ENCODE measurements around the gene AFF3. TPM values are rescaled to one million over a fixed set of nuclear protein-coding genes. Genes with fewer than 3 reads are reported as not detected.

The AFF3 gene
- total and polyA plus RNA-seq, 5 donors, result 4.0 to 22.0 (median 17.8) TPM

DNA sequence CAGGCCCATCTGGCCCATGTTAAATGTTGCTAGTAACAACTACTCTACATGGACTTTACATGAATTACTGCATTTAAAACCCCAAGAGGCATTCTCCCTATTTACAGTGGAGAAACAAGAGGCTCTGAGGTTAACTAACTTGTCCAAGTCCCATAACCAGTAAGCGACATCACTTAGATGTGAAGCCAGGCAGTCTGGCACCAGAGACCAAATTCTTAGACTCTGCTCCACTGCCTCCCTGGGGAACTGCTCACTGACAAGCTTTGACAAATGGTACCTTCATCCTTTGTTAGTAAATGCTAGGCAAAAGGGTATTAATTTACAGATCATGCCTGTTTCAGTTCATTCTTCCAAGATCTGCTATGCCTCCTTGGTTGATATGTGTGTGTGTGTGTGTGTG lies 124.8 kb downstream of the AFF3 start:
- 56% methylated on average over 1 of the region's 1 CpG for WGBS
- Histone ChIP-seq H3K27ac (ENCODE audit: low read length) (no peak overlapping the region), H3K9me3 (ENCODE audit: control insufficient read depth, low read length) (no peaks in the 10 kb centered on the region), H3K27me3 (ENCODE audit: control insufficient read depth, insufficient read depth) (no peaks in the 10 kb centered on the region), H3K4me1 (ENCODE audit: control insufficient read depth, insufficient read depth, low read length) (no peaks in the 10 kb centered on the region), H3K4me3 (ENCODE audit: low read length) (no peak overlapping the region)
- DNase-seq (no peak), ATAC-seq (no peak)
- intact Hi-C loops (cut with DNase I), result no loop called here

DNA sequence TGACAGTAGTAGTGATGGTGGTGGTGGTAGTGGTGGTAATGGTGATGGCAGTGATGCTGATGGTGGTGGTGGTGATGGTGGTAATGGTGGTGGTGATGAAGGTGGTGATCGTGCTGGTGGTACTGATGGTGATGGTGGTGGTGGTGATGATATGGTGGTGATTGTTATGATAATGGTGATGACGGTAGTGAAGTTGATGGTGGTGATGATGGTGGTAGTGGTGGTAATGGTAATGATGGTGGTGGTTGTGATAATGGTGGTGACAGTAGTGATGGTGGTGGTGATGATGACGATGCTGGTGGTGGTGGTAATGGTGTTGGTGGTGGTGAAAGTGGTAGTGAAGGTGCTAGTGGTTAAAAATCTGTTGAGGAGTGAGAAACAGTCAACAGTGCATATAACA lies 125.6 kb downstream of the AFF3 start:
- ATAC-seq, result no peak
- intact Hi-C loops (cut with DNase I), result no loop called here
- Histone ChIP-seq H3K9me3 (ENCODE audit: control insufficient read depth, low read length) (no peaks in the 10 kb centered on the region), H3K27ac (ENCODE audit: low read length) (no peak overlapping the region), H3K27me3 (ENCODE audit: control insufficient read depth, insufficient read depth) (no peaks in the 10 kb centered on the region), H3K4me1 (ENCODE audit: control insufficient read depth, insufficient read depth, low read length) (peaks cover 2% of the 10 kb centered on the region), H3K4me3 (ENCODE audit: low read length) (no peak overlapping the region)
- 95% methylated on average over 3 of the region's 3 CpGs for WGBS
- no peak for DNase-seq

DNA sequence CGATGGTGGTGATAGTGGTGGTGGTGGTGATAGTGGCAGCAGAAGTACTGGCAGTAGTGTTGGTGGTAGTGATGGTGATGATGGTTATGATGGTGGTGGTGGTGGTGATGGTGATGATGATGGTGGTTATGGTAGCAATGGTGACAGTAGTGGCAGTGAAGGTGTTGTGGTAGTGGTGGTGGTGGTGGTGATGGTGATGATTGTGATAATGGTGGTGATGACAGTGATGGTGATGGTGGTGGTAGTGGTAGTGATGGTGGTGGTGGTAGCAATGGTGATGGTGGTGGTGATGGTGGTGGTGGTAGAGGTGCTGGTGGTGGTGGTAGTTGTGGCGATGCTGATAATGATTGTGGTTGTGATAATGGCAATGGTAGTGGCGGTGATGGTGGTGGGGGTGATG lies 126.5 kb downstream of the AFF3 start:
- ATAC-seq (no peak), DNase-seq (no peak)
- Histone ChIP-seq H3K4me3 (ENCODE audit: low read length) (no peak overlapping the region), H3K4me1 (ENCODE audit: control insufficient read depth, insufficient read depth, low read length) (peaks cover 4% of the 10 kb centered on the region), H3K27ac (ENCODE audit: low read length) (no peak overlapping the region), H3K9me3 (ENCODE audit: control insufficient read depth, low read length) (no peaks in the 10 kb centered on the region), H3K27me3 (ENCODE audit: control insufficient read depth, insufficient read depth) (no peaks in the 10 kb centered on the region)
- intact Hi-C loops (cut with DNase I), result no loop called here
- 80% methylated on average over 3 of the region's 3 CpGs for WGBS

DNA sequence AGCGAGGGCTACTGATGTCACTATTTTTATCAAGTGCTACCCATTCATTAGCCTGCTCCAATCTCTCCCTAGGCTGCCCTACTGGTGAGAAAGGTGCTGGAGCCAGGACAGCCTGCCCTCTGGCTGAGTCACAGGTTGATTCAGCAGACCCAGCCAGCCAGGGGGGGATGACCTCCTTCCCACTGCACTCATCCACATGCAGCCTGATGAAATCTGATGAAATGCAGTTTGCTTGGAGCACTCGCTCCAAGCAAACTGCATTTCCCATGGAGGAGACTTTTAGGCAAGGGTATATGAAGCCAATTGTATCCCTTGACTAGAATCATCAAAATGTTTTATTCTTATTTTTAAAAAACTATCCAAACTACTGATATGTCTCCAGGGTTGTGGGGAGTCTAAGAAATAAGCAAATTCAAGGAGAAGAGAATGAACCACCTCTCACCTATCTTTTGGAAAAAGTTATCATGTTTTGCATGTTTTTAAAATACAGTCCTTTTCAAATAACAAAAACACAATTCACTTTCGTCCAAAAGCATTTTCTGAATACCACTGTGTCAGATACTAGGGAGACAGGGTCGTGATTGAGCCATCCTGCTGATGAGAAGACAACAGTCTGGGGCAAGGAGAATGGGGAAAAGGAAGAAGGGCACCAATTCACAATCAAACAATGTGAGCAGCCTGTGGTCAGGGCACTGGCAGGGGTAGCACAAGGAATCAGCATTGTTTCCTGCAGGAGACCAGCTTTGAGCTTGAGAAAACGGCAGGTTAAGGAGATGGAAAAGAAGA lies 128.3 kb downstream of the AFF3 start:
- no peak overlapping the region for H3K4me3 ChIP-seq (ENCODE audit: low read length)
- ATAC-seq, result peak; percentile 93 to 95
- H3K4me1 ChIP-seq (ENCODE audit: control insufficient read depth, insufficient read depth, low read length), result peaks cover 4% of the 10 kb centered on the region
- H3K27me3 ChIP-seq (ENCODE audit: control insufficient read depth, insufficient read depth), result no peaks in the 10 kb centered on the region
- H3K9me3 ChIP-seq (ENCODE audit: control insufficient read depth, low read length), result no peaks in the 10 kb centered on the region
- WGBS, result 47% methylated on average over 5 of the region's 5 CpGs
- no peak overlapping the region for H3K27ac ChIP-seq (ENCODE audit: low read length)
- peak; percentile 71 to 76 (median 72) for DNase-seq
- intact Hi-C loops (cut with DNase I), result no loop called here

DNA sequence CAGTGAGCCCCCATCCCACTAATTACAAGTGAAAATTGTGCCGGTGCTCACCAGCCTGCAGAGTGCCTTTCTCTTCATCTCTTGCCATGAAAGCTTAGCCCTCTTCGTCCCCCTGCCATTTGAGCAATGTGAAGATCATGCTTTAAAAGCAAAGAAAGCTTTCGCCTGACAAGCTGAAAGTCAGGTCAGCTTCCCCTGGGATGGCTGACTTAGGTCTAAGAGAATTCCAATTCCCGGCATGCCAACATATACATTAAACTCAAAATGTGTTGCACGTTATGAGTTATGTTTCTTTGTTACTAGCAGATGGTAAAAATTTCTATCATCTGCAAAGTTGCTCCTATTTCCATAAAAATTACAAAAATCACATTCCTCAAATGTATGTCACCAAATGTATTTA lies 129.8 kb downstream of the AFF3 start:
- Histone ChIP-seq H3K27ac (ENCODE audit: low read length) (no peak overlapping the region), H3K27me3 (ENCODE audit: control insufficient read depth, insufficient read depth) (no peaks in the 10 kb centered on the region), H3K4me3 (ENCODE audit: low read length) (no peak overlapping the region), H3K9me3 (ENCODE audit: control insufficient read depth, low read length) (no peaks in the 10 kb centered on the region), H3K4me1 (ENCODE audit: control insufficient read depth, insufficient read depth, low read length) (peaks cover 4% of the 10 kb centered on the region)
- intact Hi-C loops (cut with DNase I), result no loop called here
- DNase-seq (no peak), ATAC-seq (no peak)
- WGBS, result 90% methylated on average over 5 of the region's 5 CpGs

DNA sequence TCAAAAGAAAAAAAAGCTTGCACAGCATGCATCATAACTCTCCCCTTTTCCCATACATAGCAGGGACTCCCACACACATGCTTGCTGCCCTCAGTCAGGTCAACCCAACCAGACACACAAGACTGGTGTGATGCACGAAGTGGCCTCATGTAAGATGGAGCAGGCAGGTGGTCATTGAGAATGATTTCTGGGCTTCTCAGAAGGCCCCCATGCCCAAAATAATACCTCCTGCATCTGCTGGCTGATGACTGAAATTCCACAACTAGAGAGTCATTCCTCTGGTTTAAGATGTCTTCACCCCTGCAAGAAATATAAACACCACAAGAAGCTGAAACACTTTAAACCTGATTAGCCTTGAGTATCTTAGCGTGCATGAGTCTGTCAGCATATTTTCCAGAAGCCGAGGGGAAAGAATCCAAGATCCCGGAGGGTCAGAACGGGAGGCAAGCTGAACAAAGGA lies 131.1 kb downstream of the AFF3 start:
- Histone ChIP-seq H3K4me3 (ENCODE audit: low read length) (no peak overlapping the region), H3K4me1 (ENCODE audit: control insufficient read depth, insufficient read depth, low read length) (peaks cover 4% of the 10 kb centered on the region), H3K9me3 (ENCODE audit: control insufficient read depth, low read length) (no peaks in the 10 kb centered on the region), H3K27me3 (ENCODE audit: control insufficient read depth, insufficient read depth) (no peaks in the 10 kb centered on the region), H3K27ac (ENCODE audit: low read length) (no peak overlapping the region)
- intact Hi-C loops (cut with DNase I), result no loop called here
- WGBS, result 46% methylated on average over 5 of the region's 5 CpGs
- no peak for ATAC-seq
- no peak for DNase-seq

DNA sequence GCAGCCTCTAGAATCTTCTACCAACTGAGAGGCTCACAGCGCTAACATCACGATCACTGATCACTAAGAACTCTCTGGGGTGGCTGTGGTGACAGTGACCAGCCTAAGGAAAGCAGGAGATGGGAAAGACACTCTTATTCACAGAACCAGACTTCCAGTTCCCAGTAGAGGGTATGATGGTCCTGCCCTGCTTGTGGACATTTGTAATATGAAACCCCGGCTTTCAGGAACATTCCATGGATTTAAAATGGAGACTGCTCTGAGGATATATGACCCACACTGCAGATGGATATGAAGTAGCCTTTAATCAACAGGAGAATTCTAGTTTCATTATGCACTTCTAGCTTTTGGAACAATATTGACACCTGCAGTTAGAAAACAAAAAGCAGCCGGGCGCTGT lies 131.8 kb downstream of the AFF3 start:
- ATAC-seq (no peak), DNase-seq (no peak)
- Histone ChIP-seq H3K27me3 (ENCODE audit: control insufficient read depth, insufficient read depth) (no peaks in the 10 kb centered on the region), H3K27ac (ENCODE audit: low read length) (no peak overlapping the region), H3K4me1 (ENCODE audit: control insufficient read depth, insufficient read depth, low read length) (peaks cover 4% of the 10 kb centered on the region), H3K9me3 (ENCODE audit: control insufficient read depth, low read length) (no peaks in the 10 kb centered on the region), H3K4me3 (ENCODE audit: low read length) (no peak overlapping the region)
- 96% methylated on average over 5 of the region's 5 CpGs for WGBS
- intact Hi-C loops (cut with DNase I), result no loop called here

DNA sequence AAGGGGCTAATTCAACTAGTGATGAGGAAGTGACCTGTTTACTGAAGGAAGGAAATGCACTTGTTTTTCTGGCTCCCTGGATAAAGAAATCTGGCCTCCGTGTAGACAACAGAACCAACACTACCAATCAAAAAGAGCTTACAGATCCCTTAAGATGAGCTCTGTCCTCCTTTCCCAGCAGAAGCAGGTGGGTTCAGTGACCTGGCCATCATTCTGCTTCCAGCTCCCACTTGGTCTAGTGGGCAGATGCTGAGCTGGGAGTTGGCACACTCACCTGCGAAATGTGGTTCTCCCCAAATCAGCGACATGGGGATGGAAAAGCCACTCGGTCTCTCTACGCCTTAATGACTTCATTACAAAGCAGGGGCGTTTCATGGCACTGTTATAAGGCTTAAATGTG lies 132.6 kb downstream of the AFF3 start:
- no peak overlapping the region for H3K27ac ChIP-seq (ENCODE audit: low read length)
- peaks cover 4% of the 10 kb centered on the region for H3K4me1 ChIP-seq (ENCODE audit: control insufficient read depth, insufficient read depth, low read length)
- H3K4me3 ChIP-seq (ENCODE audit: low read length), result no peak overlapping the region
- ATAC-seq, result no peak
- no peaks in the 10 kb centered on the region for H3K27me3 ChIP-seq (ENCODE audit: control insufficient read depth, insufficient read depth)
- no peaks in the 10 kb centered on the region for H3K9me3 ChIP-seq (ENCODE audit: control insufficient read depth, low read length)
- WGBS, result 84% methylated on average over 6 of the region's 6 CpGs
- intact Hi-C loops (cut with DNase I), result no loop called here
- DNase-seq, result no peak

DNA sequence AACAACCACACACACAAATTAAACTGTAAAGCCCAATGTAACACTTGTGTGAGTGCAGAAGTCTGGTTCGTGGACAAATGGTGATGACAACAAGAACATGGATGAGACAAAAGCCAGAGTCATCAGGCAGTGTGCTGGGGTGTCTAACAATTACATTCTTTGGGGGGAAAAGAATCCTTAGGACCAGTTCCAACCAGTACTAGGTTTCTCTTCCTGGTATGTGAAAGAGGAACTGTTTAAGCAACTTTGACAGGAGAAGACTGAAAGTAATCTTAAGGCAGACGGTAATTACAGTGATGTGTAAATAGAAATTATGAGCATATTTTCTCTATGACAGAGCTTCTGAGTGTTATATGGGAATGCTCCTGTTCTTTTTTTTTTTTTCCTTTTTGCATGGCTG lies 133.4 kb downstream of the AFF3 start:
- no peak for ATAC-seq
- Histone ChIP-seq H3K4me3 (ENCODE audit: low read length) (no peak overlapping the region), H3K9me3 (ENCODE audit: control insufficient read depth, low read length) (no peaks in the 10 kb centered on the region), H3K27me3 (ENCODE audit: control insufficient read depth, insufficient read depth) (no peaks in the 10 kb centered on the region), H3K4me1 (ENCODE audit: control insufficient read depth, insufficient read depth, low read length) (peaks cover 4% of the 10 kb centered on the region), H3K27ac (ENCODE audit: low read length) (no peak overlapping the region)
- DNase-seq, result no peak
- intact Hi-C loops (cut with DNase I), result no loop called here
- 44% methylated on average over 2 of the region's 2 CpGs for WGBS

DNA sequence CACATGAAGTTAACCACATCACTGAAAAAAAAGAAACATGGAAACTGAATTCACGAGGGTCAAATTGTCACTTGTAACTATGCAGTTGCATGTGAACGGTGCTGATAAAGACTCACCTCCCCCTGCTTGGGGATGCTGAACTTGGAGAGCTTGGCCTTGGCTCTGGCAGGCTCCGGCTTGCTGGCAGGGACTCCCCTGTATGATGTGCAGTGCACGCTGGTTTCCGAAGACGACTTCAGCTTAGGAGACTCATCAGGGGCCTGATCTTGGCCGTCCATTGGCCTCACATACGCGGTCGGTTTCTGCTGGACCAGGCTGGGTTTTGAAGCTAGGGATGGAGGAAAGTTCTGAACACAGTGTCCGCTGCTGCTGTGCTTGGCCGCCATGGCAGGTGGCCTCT lies 135.9 kb downstream of the AFF3 start:
- intact Hi-C loops (cut with DNase I), result no loop called here

DNA sequence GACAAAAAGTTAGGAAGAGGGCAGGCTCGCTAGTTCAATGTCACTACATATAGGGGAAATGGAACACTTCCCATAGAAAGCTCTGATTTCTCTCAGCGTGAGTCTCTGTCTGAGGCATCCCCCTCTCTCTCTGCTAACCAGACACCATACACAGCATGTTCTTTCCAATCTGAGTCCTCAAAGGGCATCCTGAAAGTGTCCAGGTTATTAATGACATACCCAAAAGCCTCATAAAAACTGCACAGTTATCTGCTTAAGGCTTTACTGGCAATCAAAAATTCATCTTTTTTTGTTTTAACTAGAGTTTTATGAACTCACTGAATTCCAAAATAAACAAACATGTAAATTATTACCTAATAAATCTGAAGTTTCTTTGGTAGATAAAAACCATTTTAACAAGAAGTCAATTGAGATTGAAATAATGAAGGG lies 137.4 kb downstream of the AFF3 start:
- Histone ChIP-seq H3K27me3 (ENCODE audit: control insufficient read depth, insufficient read depth) (no peaks in the 10 kb centered on the region), H3K4me3 (ENCODE audit: low read length) (no peak overlapping the region), H3K9me3 (ENCODE audit: control insufficient read depth, low read length) (no peaks in the 10 kb centered on the region), H3K27ac (ENCODE audit: low read length) (no peak overlapping the region), H3K4me1 (ENCODE audit: control insufficient read depth, insufficient read depth, low read length) (no peaks in the 10 kb centered on the region)
- intact Hi-C loops (cut with DNase I), result no loop called here
- DNase-seq (no peak), ATAC-seq (no peak)
- 75% methylated on average over 2 of the region's 2 CpGs for WGBS

More for the DNA sequence above, 135.9 kb downstream of the AFF3 start:
- Histone ChIP-seq H3K9me3 (ENCODE audit: control insufficient read depth, low read length) (no peaks in the 10 kb centered on the region), H3K4me1 (ENCODE audit: control insufficient read depth, insufficient read depth, low read length) (peaks cover 2% of the 10 kb centered on the region), H3K4me3 (ENCODE audit: low read length) (no peak overlapping the region), H3K27ac (ENCODE audit: low read length) (no peak overlapping the region), H3K27me3 (ENCODE audit: control insufficient read depth, insufficient read depth) (no peaks in the 10 kb centered on the region)
- 76% methylated on average over 12 of the region's 12 CpGs for WGBS
- ATAC-seq (no peak), DNase-seq (no peak)

Data from right cardiac atrium (tissue), 5 donors.